HepG2 (cell line): ENCODE data around the gene SUCLG2. TPM values are rescaled to one million over a fixed set of nuclear protein-coding genes. Genes with fewer than 3 reads are reported as not detected.

Source experiments
- ATAC-seq: fragments of 200-7000 bp; cut with Tn5 transposase; 3 replicates; pipeline ENCODE4 v1.9.1; 2020; ENCODE audit warnings: mild to moderate bottlenecking, moderate library complexity
- BruUV-seq: library from RNA; stranded (reverse); fragments of 400-500 nt; replicated peaks from 2 replicates; lab custom pipeline; 2021; lab: Mats Ljungman, UMichigan
- CTCF ChIA-PET: fragments of 300-600 bp; formaldehyde crosslinking; extraction: SDS; loops from one replicate; lab custom pipeline; 2021; ENCODE audit warnings: low total read pairs, inconsistent platforms, low intra/inter-chr PET ratio; lab: Yijun Ruan, JAX
- POLR2A ChIA-PET: fragments of 350-600 bp; sonication (Branson Sonifier 250); formaldehyde crosslinking; loops from one replicate; lab custom pipeline; 2020; ENCODE audit warnings: antibody characterized with exemption, inconsistent platforms; lab: Yijun Ruan, JAX
- DNase-seq: peaks from one replicate; pipeline ENCODE4 v3.0.0-alpha.2; 2015; ENCODE audit warnings: low spot score
- FAIRE-seq: peaks from 3 replicates; lab custom pipeline; 2011; peaks lifted over from hg19 to GRCh38; lab: Jason Lieb, UNC
- H2AFZ ChIP-seq: one replicate; pipeline ENCODE4 v1.6.1; 2011; ENCODE audit warnings: low read length, inconsistent platforms
- H3K27ac ChIP-seq: fragments of 300-600 bp; 3 replicates; pipeline ENCODE4 v1.8.0; 2011; ENCODE audit warnings: mixed run types, mild to moderate bottlenecking, mixed read lengths, low read length, inconsistent platforms; ENCODE audit not compliant: insufficient read depth; ENCODE audit errors: extremely low read length
- H3K27me3 ChIP-seq, 2 experiments: fragments of 200-600 bp in 1 of 2; 2 replicates in 1 of 2; 3 replicates in 1 of 2; pipeline versions ENCODE4 v1.6.0 to v1.8.0; 2011; ENCODE audit warnings: low read length in 2 of 2, mild to moderate bottlenecking in 2 of 2, moderate library complexity in 2 of 2, inconsistent platforms in 1 of 2; ENCODE audit not compliant: insufficient read depth in 2 of 2, control insufficient read depth in 1 of 2
- H3K36me3 ChIP-seq, 2 experiments: fragments of 200-600 bp in 1 of 2; replicated peaks in 1 of 2; 2 replicates in 1 of 2; 3 replicates in 1 of 2; pipeline versions ENCODE4 v1.5.1 to v1.8.0; 2011; ENCODE audit warnings: low read length in 2 of 2, inconsistent platforms in 1 of 2; ENCODE audit not compliant: insufficient read depth in 2 of 2, control insufficient read depth in 1 of 2
- H3K4me1 ChIP-seq: 2 replicates; pipeline ENCODE4 v1.5.1; 2012; ENCODE audit warnings: low read length, inconsistent platforms; ENCODE audit not compliant: insufficient read depth
- H3K4me2 ChIP-seq: 2 replicates; pipeline ENCODE4 v1.6.0; 2011; ENCODE audit warnings: low read depth, low read length, inconsistent platforms
- H3K4me3 ChIP-seq, 3 experiments: fragments of 200-600 bp in 1 of 3; sonication (generic), shearing (Covaris generic) in 1 of 3; replicated peaks in 1 of 3; 2 replicates each; pipeline ENCODE4 v1.5.1; 2011 to 2016; ENCODE audit warnings: low read length in 3 of 3, inconsistent platforms in 2 of 3, low read depth in 2 of 3, mild to moderate bottlenecking in 2 of 3, control low read depth in 1 of 3, mixed read lengths in 1 of 3; ENCODE audit not compliant: insufficient read depth in 1 of 3
- H3K79me2 ChIP-seq: one replicate; pipeline ENCODE4 v1.6.1; 2011; ENCODE audit warnings: low read length, inconsistent platforms; ENCODE audit not compliant: insufficient read depth
- H3K9ac ChIP-seq: 2 replicates; pipeline ENCODE4 v1.6.0; 2011; ENCODE audit warnings: mild to moderate bottlenecking, low read depth, low read length, inconsistent platforms; ENCODE audit not compliant: insufficient read depth
- H3K9me3 ChIP-seq: 2 replicates; pipeline ENCODE4 v1.5.1; 2012; ENCODE audit warnings: mild to moderate bottlenecking, low read length
- H4K20me1 ChIP-seq: 2 replicates; pipeline ENCODE4 v1.6.0; 2011; ENCODE audit warnings: inconsistent platforms, mild to moderate bottlenecking, low read length, moderate library complexity; ENCODE audit not compliant: insufficient read depth
- ARNT ChIP-seq: fragments of 450-650 bp; IDR thresholded peaks from 2 replicates; pipeline ENCODE4 v1.6.1; 2017
- CBX1 ChIP-seq: IDR thresholded peaks from one replicate; pipeline ENCODE4 v1.6.1; 2016; ENCODE audit warnings: antibody characterized with exemption, low read depth
- GABPA ChIP-seq, 2 experiments: IDR thresholded peaks; 2 replicates each; pipeline ENCODE4 v1.6.1; 2011 to 2016; ENCODE audit warnings: low read depth in 2 of 2, low read length in 1 of 2, missing biosample characterization in 1 of 2, missing genetic modification characterization in 1 of 2
- GMEB2 ChIP-seq: IDR thresholded peaks from 2 replicates; pipeline ENCODE4 v1.6.1; 2016; ENCODE audit warnings: missing biosample characterization, missing genetic modification reagents, low read depth
- IKZF1 ChIP-seq: fragments of 450-650 bp; IDR thresholded peaks from 2 replicates; pipeline ENCODE4 v1.7.1; 2016
- MBNL3 ChIP-seq: fragments of 250-450 bp; sonication (Bioruptor Pico); conservative IDR thresholded peaks from 2 replicates; pipeline ENCODE4 v1.8.0; 2022; ENCODE audit warnings: mild to moderate bottlenecking, inconsistent platforms
- NFYC ChIP-seq: IDR thresholded peaks from 2 replicates; pipeline ENCODE4 v1.6.1; 2016; ENCODE audit warnings: missing genetic modification reagents, missing compliant biosample characterization
- ZNF274 ChIP-seq: sonication (generic); formaldehyde crosslinking; IDR thresholded peaks from 2 replicates; pipeline ENCODE4 v1.5.1; 2020; ENCODE audit warnings: mild to moderate bottlenecking, missing genetic modification reagents
- ZNF3 ChIP-seq: IDR thresholded peaks from 2 replicates; pipeline ENCODE4 v1.7.0; 2017; ENCODE audit warnings: inconsistent platforms
- ZNF446 ChIP-seq: sonication (generic); formaldehyde crosslinking; IDR thresholded peaks from 2 replicates; pipeline ENCODE4 v1.5.0; 2020; ENCODE audit warnings: mild to moderate bottlenecking, missing genetic modification reagents
- ZNF75D ChIP-seq: sonication (generic); formaldehyde crosslinking; IDR thresholded peaks from 2 replicates; pipeline ENCODE4 v1.8.1; 2023; ENCODE audit warnings: missing genetic modification reagents, mild to moderate bottlenecking, borderline replicate concordance
- WGBS: methylation state at CpG from one replicate; pipeline ENCODE4 v1.1.6; 2017; ENCODE audit warnings: low lambda C conversion rate; 5-methylcytosine and 5-hydroxymethylcytosine counted together
- in situ Hi-C: cut with HindIII; loops from 2 replicates; pipeline ENCODE4 v1.10.0; 2017; ENCODE audit warnings: low pct_unique_long_range_greater_than_20kb; ENCODE audit not compliant: extremely low pct_ligation_motif_present
- intact Hi-C: fragments of 100-400 bp; cut with micrococcal nuclease; formaldehyde crosslinking; loops from one replicate; pipeline ENCODE4 v1.10.0; 2022; ENCODE audit not compliant: unreplicated experiment
- polyA plus RNA-seq, 8 experiments: library from polyadenylated mRNA; depleted of rRNA in 3 of 8; stranded (reverse) in 7 of 8; unstranded in 1 of 8; fragments of >200 nt; fragmentation: Illumina TruSeq in 4 of 8; extraction: Trizol in 4 of 8; gene quantifications; 2 replicates each; pipeline versions ENCODE4 v1.2.1 to v1.2.3, GENCODE V29; 2011 to 2016; ENCODE audit warnings: low read depth in 4 of 8, missing spikeins in 1 of 8, mixed read lengths in 1 of 8; ENCODE audit not compliant: insufficient read depth in 1 of 8
- total RNA-seq, 5 experiments: library from RNA; depleted of rRNA; stranded (reverse); fragments of >200 nt; fragmentation: Illumina TruSeq; extraction: Trizol; gene quantifications; 2 replicates each; pipeline ENCODE4 v1.2.3, GENCODE V29; 2016; ENCODE audit warnings: low read depth in 1 of 5
- TF ChIP-seq, protein P1 (sequence below): IDR thresholded peaks from 2 replicates; pipeline ENCODE4 v1.6.1; 2016; ENCODE audit warnings: missing compliant biosample characterization, missing genetic modification reagents, borderline replicate concordance
- TF ChIP-seq, protein P2 (sequence below): sonication (generic); formaldehyde crosslinking; IDR thresholded peaks from 2 replicates; pipeline ENCODE4 v1.5.1; 2020; ENCODE audit warnings: mild to moderate bottlenecking, missing genetic modification reagents, moderate library complexity

Gene SUCLG2
- total and polyA plus RNA-seq, 2 of the 13 experiments (the other 11 are each of a cell fraction or from before 2014, with no cell fraction given): 21.4 to 64.9 TPM

- no peaks in the 10 kb centered on the region for H4K20me1 ChIP-seq
- no peak overlapping the region for H3K9ac ChIP-seq
- no peak overlapping the region for H3K4me2 ChIP-seq
- FAIRE-seq (no peak), ATAC-seq (no peak), DNase-seq (no peak)
- H2AFZ ChIP-seq: no peak overlapping the region
- CTCF ChIA-PET: no interaction called here
- H3K4me1 ChIP-seq: no peaks in the 10 kb centered on the region
- peaks cover 15% of the 10 kb centered on the region for H3K79me2 ChIP-seq
- intact Hi-C loops: no loop called here
- H3K27me3 ChIP-seq: no peaks in the 10 kb centered on the region
- peaks cover 2 to 15% of the 10 kb centered on the region in 2 experiments; a peak in 2 of 5 replicates for H3K36me3 ChIP-seq
- H3K4me3 ChIP-seq: no peak overlapping the region
- POLR2A ChIA-PET: interaction anchor here (0.8 to 1.0 kb wide), 2 partner anchors 20 to 218 kb away, joined by 3 read pairs; no protein-coding TSS in a partner anchor
- no peak overlapping the region for H3K27ac ChIP-seq
- BruUV-seq: no TSS peak
- 98% methylated on average over 2 of the region's 2 CpGs for WGBS
- no peaks in the 10 kb centered on the region for H3K9me3 ChIP-seq
- TF ChIP-seq ZNF274 (CRISPR knock-in tag) (no peak), NFYC (no peak), CBX1 (no peak), MBNL3 (CRISPR knock-in tag) (no peak), ZNF446 (CRISPR knock-in tag) (no peak), IKZF1 (no peak), GABPA (IDR thresholded peaks at IDR 0.05; ENCODE audit: low read depth, low read length) (no peak), GABPA (CRISPR knock-in tag; IDR thresholded peaks at IDR 0.05; ENCODE audit: low read depth) (no peak), ZNF3 (no peak), GMEB2 (no peak), ZNF75D (CRISPR knock-in tag) (no peak), ARNT (no peak)
- TF ChIP-seq, protein P1, sequence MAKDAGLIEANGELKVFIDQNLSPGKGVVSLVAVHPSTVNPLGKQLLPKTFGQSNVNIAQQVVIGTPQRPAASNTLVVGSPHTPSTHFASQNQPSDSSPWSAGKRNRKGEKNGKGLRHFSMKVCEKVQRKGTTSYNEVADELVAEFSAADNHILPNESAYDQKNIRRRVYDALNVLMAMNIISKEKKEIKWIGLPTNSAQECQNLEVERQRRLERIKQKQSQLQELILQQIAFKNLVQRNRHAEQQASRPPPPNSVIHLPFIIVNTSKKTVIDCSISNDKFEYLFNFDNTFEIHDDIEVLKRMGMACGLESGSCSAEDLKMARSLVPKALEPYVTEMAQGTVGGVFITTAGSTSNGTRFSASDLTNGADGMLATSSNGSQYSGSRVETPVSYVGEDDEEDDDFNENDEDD: no peak
- TF ChIP-seq, protein P2, sequence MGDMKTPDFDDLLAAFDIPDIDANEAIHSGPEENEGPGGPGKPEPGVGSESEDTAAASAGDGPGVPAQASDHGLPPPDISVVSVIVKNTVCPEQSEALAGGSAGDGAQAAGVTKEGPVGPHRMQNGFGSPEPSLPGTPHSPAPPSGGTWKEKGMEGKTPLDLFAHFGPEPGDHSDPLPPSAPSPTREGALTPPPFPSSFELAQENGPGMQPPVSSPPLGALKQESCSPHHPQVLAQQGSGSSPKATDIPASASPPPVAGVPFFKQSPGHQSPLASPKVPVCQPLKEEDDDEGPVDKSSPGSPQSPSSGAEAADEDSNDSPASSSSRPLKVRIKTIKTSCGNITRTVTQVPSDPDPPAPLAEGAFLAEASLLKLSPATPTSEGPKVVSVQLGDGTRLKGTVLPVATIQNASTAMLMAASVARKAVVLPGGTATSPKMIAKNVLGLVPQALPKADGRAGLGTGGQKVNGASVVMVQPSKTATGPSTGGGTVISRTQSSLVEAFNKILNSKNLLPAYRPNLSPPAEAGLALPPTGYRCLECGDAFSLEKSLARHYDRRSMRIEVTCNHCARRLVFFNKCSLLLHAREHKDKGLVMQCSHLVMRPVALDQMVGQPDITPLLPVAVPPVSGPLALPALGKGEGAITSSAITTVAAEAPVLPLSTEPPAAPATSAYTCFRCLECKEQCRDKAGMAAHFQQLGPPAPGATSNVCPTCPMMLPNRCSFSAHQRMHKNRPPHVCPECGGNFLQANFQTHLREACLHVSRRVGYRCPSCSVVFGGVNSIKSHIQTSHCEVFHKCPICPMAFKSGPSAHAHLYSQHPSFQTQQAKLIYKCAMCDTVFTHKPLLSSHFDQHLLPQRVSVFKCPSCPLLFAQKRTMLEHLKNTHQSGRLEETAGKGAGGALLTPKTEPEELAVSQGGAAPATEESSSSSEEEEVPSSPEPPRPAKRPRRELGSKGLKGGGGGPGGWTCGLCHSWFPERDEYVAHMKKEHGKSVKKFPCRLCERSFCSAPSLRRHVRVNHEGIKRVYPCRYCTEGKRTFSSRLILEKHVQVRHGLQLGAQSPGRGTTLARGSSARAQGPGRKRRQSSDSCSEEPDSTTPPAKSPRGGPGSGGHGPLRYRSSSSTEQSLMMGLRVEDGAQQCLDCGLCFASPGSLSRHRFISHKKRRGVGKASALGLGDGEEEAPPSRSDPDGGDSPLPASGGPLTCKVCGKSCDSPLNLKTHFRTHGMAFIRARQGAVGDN (CRISPR knock-in tag): no peak
- in situ Hi-C loops: no loop called here
Measured at GRCh38 chr3:67635806-67636205, 18.6 kb downstream of the SUCLG2 start.
